ENCODE results near the gene MRI1. TPM values are rescaled to one million over a fixed set of nuclear protein-coding genes. Genes with fewer than 3 reads are reported as not detected.
A peak's percentile ranks its signal among the peaks of the same experiment; 100 is the strongest.

Gene MRI1
- total RNA-seq, 4 donors from 2014 or later: 51.5 to 122 (median 69.6) TPM

GRCh38 chr19:13765395-13766094, 1.2 kb downstream of the MRI1 start:
- peak overlapping the region; percentile 64 for H3K4me3 ChIP-seq
- TF ChIP-seq EP300 (IDR thresholded peaks at IDR 0.05): no peak
- TF ChIP-seq, protein P1, sequence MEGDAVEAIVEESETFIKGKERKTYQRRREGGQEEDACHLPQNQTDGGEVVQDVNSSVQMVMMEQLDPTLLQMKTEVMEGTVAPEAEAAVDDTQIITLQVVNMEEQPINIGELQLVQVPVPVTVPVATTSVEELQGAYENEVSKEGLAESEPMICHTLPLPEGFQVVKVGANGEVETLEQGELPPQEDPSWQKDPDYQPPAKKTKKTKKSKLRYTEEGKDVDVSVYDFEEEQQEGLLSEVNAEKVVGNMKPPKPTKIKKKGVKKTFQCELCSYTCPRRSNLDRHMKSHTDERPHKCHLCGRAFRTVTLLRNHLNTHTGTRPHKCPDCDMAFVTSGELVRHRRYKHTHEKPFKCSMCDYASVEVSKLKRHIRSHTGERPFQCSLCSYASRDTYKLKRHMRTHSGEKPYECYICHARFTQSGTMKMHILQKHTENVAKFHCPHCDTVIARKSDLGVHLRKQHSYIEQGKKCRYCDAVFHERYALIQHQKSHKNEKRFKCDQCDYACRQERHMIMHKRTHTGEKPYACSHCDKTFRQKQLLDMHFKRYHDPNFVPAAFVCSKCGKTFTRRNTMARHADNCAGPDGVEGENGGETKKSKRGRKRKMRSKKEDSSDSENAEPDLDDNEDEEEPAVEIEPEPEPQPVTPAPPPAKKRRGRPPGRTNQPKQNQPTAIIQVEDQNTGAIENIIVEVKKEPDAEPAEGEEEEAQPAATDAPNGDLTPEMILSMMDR (IDR thresholded peaks at IDR 0.05): no peak
- no peak for TF ChIP-seq POLR2A (IDR thresholded peaks at IDR 0.05)
- TF ChIP-seq POLR2AphosphoS5 (IDR thresholded peaks at IDR 0.05): no peak
- DNase-seq (ENCODE audit: low spot score in 2 of 2): no peak
- H3K36me3 ChIP-seq: peaks cover 54% of the 10 kb centered on the region
- H3K4me1 ChIP-seq: peaks cover 17% of the 10 kb centered on the region
- peak overlapping the region; percentile 74 for H3K27ac ChIP-seq
- no peaks in the 10 kb centered on the region for H3K27me3 ChIP-seq
- 45% methylated on average over 19 of the region's 19 CpGs for WGBS
- H3K9me3 ChIP-seq: no peaks in the 10 kb centered on the region

- WGBS: 95% methylated on average over 2 of the region's 3 CpGs
- H3K36me3 ChIP-seq: peaks cover 54% of the 10 kb centered on the region
- H3K27ac ChIP-seq: no peak overlapping the region
- H3K4me1 ChIP-seq: peaks cover 17% of the 10 kb centered on the region
- H3K9me3 ChIP-seq: no peaks in the 10 kb centered on the region
- no peak overlapping the region for H3K4me3 ChIP-seq
- TF ChIP-seq, protein P1 (IDR thresholded peaks at IDR 0.05): no peak
- TF ChIP-seq POLR2A (IDR thresholded peaks at IDR 0.05) (no peak), POLR2AphosphoS5 (IDR thresholded peaks at IDR 0.05) (no peak), EP300 (IDR thresholded peaks at IDR 0.05) (no peak)
- no peak for DNase-seq (ENCODE audit: low spot score in 2 of 2)
- H3K27me3 ChIP-seq: no peaks in the 10 kb centered on the region
These were observed 1.8 kb downstream of the MRI1 start for GRCh38 chr19:13766095-13766481.

GRCh38 chr19:13768510-13768909, 4.2 kb downstream of the MRI1 start:
- Histone ChIP-seq H3K4me3 (no peak overlapping the region), H3K27me3 (no peaks in the 10 kb centered on the region), H3K36me3 (peaks cover 45% of the 10 kb centered on the region), H3K27ac (no peak overlapping the region), H3K9me3 (no peaks in the 10 kb centered on the region), H3K4me1 (peaks cover 18% of the 10 kb centered on the region)
- peak in 1 of 2 donors; percentile 74 for DNase-seq (ENCODE audit: low spot score in 2 of 2)
- TF ChIP-seq EP300 (IDR thresholded peaks at IDR 0.05): no peak
- no CpG with 5 or more reads among the region's 19 CpGs for WGBS

GRCh38 chr19:13770013-13770635, 5.8 kb downstream of the MRI1 start:
- no peak overlapping the region for H3K4me3 ChIP-seq
- no peak overlapping the region for H3K27ac ChIP-seq
- H3K4me1 ChIP-seq: peaks cover 20% of the 10 kb centered on the region
- peaks cover 45% of the 10 kb centered on the region for H3K36me3 ChIP-seq
- no peaks in the 10 kb centered on the region for H3K9me3 ChIP-seq
- TF ChIP-seq POLR2AphosphoS5 (IDR thresholded peaks at IDR 0.05) (no peak), EP300 (IDR thresholded peaks at IDR 0.05) (no peak), POLR2A (IDR thresholded peaks at IDR 0.05) (no peak)
- TF ChIP-seq, protein P1 (IDR thresholded peaks at IDR 0.05): no peak
- WGBS: 87% methylated on average over 16 of the region's 16 CpGs
- no peaks in the 10 kb centered on the region for H3K27me3 ChIP-seq
- DNase-seq (ENCODE audit: low spot score in 2 of 2): no peak

DNA sequence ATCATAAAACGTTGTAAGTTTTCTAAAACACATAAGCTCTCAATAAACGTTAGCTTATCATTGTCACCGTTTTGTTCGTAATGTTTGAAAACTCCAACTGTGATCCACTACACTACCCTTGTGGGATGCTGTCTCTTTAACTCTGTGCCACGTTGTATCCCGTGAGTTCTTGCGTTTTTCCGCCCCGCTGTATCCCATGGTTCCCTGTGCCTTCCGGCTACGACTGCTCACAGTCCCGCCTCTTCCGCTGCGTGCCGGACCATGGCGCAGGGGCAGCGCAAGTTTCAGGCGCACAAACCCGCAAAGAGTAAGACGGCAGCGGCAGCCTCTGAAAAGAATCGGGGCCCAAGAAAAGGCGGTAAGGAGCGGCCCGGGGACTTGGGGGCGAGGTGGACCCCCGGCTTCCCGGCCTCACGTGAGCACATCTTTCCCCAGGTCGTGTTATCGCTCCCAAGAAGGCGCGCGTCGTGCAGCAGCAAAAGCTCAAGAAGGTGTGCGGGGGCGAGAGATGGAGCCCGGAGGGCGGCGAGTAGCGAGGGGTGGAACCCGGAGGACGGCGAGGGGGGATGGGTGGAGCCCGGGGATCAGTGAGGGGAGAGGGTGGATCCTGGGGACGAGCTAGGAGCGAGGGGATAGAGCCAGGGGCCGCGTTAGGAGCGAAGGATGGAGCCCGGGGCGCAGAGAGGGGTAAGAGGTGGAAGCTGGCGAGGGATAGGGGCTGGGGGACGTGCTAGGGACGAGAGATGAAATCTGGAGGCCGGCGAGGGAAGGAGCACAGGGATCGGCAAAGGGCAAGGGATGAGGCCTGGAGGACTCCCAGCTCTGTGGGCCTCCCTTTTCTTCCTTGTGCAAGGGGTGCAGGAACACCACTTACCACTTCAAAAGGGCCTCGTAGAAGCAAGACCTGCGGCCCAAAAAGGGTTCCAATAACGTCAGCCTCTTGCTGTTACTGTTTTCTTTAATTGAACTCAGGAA, 10.2 kb downstream of the MRI1 start, which contains the start of gene C19orf53:
Gene C19orf53 (plus strand): TSS at position 240 of the 975 bp plus-strand sequence. CDS start 22 bp downstream, at position 262.
- no peaks in the 10 kb centered on the region for H3K9me3 ChIP-seq
- peaks cover 57% of the 10 kb centered on the region for H3K36me3 ChIP-seq
- peak within 1 kb of the TSS; percentile 87 for H3K27ac ChIP-seq
- H3K4me3 ChIP-seq: peak within 1 kb of the TSS; percentile 93
- peaks cover 26% of the 10 kb centered on the region for H3K4me1 ChIP-seq
- WGBS: under 1% methylated on average over 51 of the region's 61 CpGs
- no peak for TF ChIP-seq EP300 (IDR thresholded peaks at IDR 0.05)
- peak; percentile 82 to 96 (median 94) for TF ChIP-seq POLR2AphosphoS5 (IDR thresholded peaks at IDR 0.05)
- TF ChIP-seq, protein P1 (IDR thresholded peaks at IDR 0.05): no peak
- TF ChIP-seq POLR2A (IDR thresholded peaks at IDR 0.05): peak in 1 of 2 donors; percentile 78
- no peaks in the 10 kb centered on the region for H3K27me3 ChIP-seq
- DNase-seq (ENCODE audit: low spot score in 2 of 2): peak; percentile 93

Data from suprapubic skin (tissue), 4 donors.